ENCODE data around the gene NINJ2. TPM values are rescaled to one million over a fixed set of nuclear protein-coding genes. Genes with fewer than 3 reads are reported as not detected.

The NINJ2 gene
- total RNA-seq, 1 donor from 2014 or later, result not detected

- Mint-ChIP-seq H3K4me3 (ENCODE audit: unreplicated experiment) (no peak overlapping the region), H3K4me1 (ENCODE audit: low read depth, unreplicated experiment) (peaks cover 19% of the 10 kb centered on the region), H3K9me3 (ENCODE audit: unreplicated experiment) (peaks cover 2% of the 10 kb centered on the region), H3K27ac (ENCODE audit: unreplicated experiment) (peak overlapping the region; percentile 75), H3K27me3 (ENCODE audit: low read depth, unreplicated experiment) (peaks cover 3% of the 10 kb centered on the region), H3K36me3 (ENCODE audit: low read depth, unreplicated experiment) (no peaks in the 10 kb centered on the region)
- Histone ChIP-seq H3K36me3 (ENCODE audit: insufficient read depth, low read length) (no peaks in the 10 kb centered on the region), H3K9ac (ENCODE audit: low read length) (no peak overlapping the region), H3K27me3 (ENCODE audit: insufficient read depth, low read length) (no peaks in the 10 kb centered on the region), H4K20me1 (ENCODE audit: insufficient read depth, low read length) (no peaks in the 10 kb centered on the region), H3K27ac (ENCODE audit: low read depth, low read length) (no peak overlapping the region), H3K4me3 (ENCODE audit: insufficient read depth, low read depth, low read length) (no peak overlapping the region), H2AFZ (ENCODE audit: low read depth, low read length) (peak overlapping the region; percentile 21), H3K79me2 (ENCODE audit: insufficient read depth, low read length) (no peaks in the 10 kb centered on the region), H3K4me2 (ENCODE audit: low read length) (peak overlapping the region; percentile 35), H3K9me3 (ENCODE audit: insufficient read depth, low read depth, low read length) (no peaks in the 10 kb centered on the region), H3K4me1 (ENCODE audit: insufficient read depth, low read length) (peaks cover 24% of the 10 kb centered on the region)
- no peak for TF ChIP-seq EZH2 (IDR thresholded peaks at IDR 0.05; ENCODE audit: insufficient read depth, low read length)
- TF ChIP-seq CTCF (IDR thresholded peaks at IDR 0.05; ENCODE audit: insufficient read depth, low read depth, low read length), result no peak
- no peak for FAIRE-seq
- DNase-seq (ENCODE audit: low read depth), result peak; percentile 50
Measured at GRCh38 chr12:645563-646071, 17.6 kb downstream of the NINJ2 start.

- Histone ChIP-seq H3K4me2 (ENCODE audit: low read length) (peak overlapping the region; percentile 35), H3K9ac (ENCODE audit: low read length) (no peak overlapping the region), H4K20me1 (ENCODE audit: insufficient read depth, low read length) (no peaks in the 10 kb centered on the region), H3K79me2 (ENCODE audit: insufficient read depth, low read length) (no peaks in the 10 kb centered on the region), H3K9me3 (ENCODE audit: insufficient read depth, low read depth, low read length) (no peaks in the 10 kb centered on the region), H2AFZ (ENCODE audit: low read depth, low read length) (no peak overlapping the region), H3K4me3 (ENCODE audit: insufficient read depth, low read depth, low read length) (no peak overlapping the region), H3K27ac (ENCODE audit: low read depth, low read length) (no peak overlapping the region), H3K36me3 (ENCODE audit: insufficient read depth, low read length) (no peaks in the 10 kb centered on the region), H3K4me1 (ENCODE audit: insufficient read depth, low read length) (peaks cover 24% of the 10 kb centered on the region), H3K27me3 (ENCODE audit: insufficient read depth, low read length) (no peaks in the 10 kb centered on the region)
- H3K4me3 Mint-ChIP-seq (ENCODE audit: unreplicated experiment), result no peak overlapping the region
- H3K36me3 Mint-ChIP-seq (ENCODE audit: low read depth, unreplicated experiment), result no peaks in the 10 kb centered on the region
- no peak for FAIRE-seq
- peak; percentile 56 for DNase-seq (ENCODE audit: low read depth)
- TF ChIP-seq CTCF (IDR thresholded peaks at IDR 0.05; ENCODE audit: insufficient read depth, low read depth, low read length) (no peak), EZH2 (IDR thresholded peaks at IDR 0.05; ENCODE audit: insufficient read depth, low read length) (no peak)
- peaks cover 3% of the 10 kb centered on the region for H3K27me3 Mint-ChIP-seq (ENCODE audit: low read depth, unreplicated experiment)
- H3K9me3 Mint-ChIP-seq (ENCODE audit: unreplicated experiment), result peaks cover 2% of the 10 kb centered on the region
- peaks cover 19% of the 10 kb centered on the region for H3K4me1 Mint-ChIP-seq (ENCODE audit: low read depth, unreplicated experiment)
- H3K27ac Mint-ChIP-seq (ENCODE audit: unreplicated experiment), result no peak overlapping the region
Measured at GRCh38 chr12:644818-645552, 18.3 kb downstream of the NINJ2 start.

- TF ChIP-seq EZH2 (IDR thresholded peaks at IDR 0.05; ENCODE audit: insufficient read depth, low read length) (no peak), CTCF (IDR thresholded peaks at IDR 0.05; ENCODE audit: insufficient read depth, low read depth, low read length) (no peak)
- Mint-ChIP-seq H3K27ac (ENCODE audit: unreplicated experiment) (peak overlapping the region; percentile 55), H3K36me3 (ENCODE audit: low read depth, unreplicated experiment) (no peaks in the 10 kb centered on the region), H3K4me1 (ENCODE audit: low read depth, unreplicated experiment) (peaks cover 19% of the 10 kb centered on the region), H3K9me3 (ENCODE audit: unreplicated experiment) (peaks cover 2% of the 10 kb centered on the region), H3K4me3 (ENCODE audit: unreplicated experiment) (peak overlapping the region; percentile 52), H3K27me3 (ENCODE audit: low read depth, unreplicated experiment) (peaks cover 3% of the 10 kb centered on the region)
- H3K27ac ChIP-seq (ENCODE audit: low read depth, low read length), result no peak overlapping the region
- no peaks in the 10 kb centered on the region for H3K9me3 ChIP-seq (ENCODE audit: insufficient read depth, low read depth, low read length)
- no peaks in the 10 kb centered on the region for H3K27me3 ChIP-seq (ENCODE audit: insufficient read depth, low read length)
- H3K4me3 ChIP-seq (ENCODE audit: insufficient read depth, low read depth, low read length), result no peak overlapping the region
- no peaks in the 10 kb centered on the region for H3K79me2 ChIP-seq (ENCODE audit: insufficient read depth, low read length)
- H3K4me1 ChIP-seq (ENCODE audit: insufficient read depth, low read length), result peaks cover 24% of the 10 kb centered on the region
- no peak overlapping the region for H3K9ac ChIP-seq (ENCODE audit: low read length)
- no peak for FAIRE-seq
- no peak overlapping the region for H2AFZ ChIP-seq (ENCODE audit: low read depth, low read length)
- H4K20me1 ChIP-seq (ENCODE audit: insufficient read depth, low read length), result no peaks in the 10 kb centered on the region
- no peaks in the 10 kb centered on the region for H3K36me3 ChIP-seq (ENCODE audit: insufficient read depth, low read length)
- DNase-seq (ENCODE audit: low read depth), result no peak
- no peak overlapping the region for H3K4me2 ChIP-seq (ENCODE audit: low read length)
Measured at GRCh38 chr12:644303-644639, 19.0 kb downstream of the NINJ2 start.

Data from astrocyte (in vitro differentiated cells and primary cell).